Transverse colon (tissue), 4 donors: ENCODE measurements around the gene MDM2.
"Not testable (repeated sequence)": the region's sequence is repeated elsewhere in the genome, so short reads cannot be mapped to it uniquely, and the experiment has no call there.

Source experiments
- CTCF ChIP-seq, 5 experiments: fragments of 200-600 bp in 3 of 5; fragments of 450-650 bp in 2 of 5; sonication (generic) in 3 of 5; IDR thresholded peaks; 1 replicate in 2 of 5; 2 replicates in 3 of 5; pipeline ENCODE4 v1.5.1; 2016 to 2017; ENCODE audit warnings: antibody characterized with exemption in 5 of 5, inconsistent platforms in 3 of 5, mild to moderate bottlenecking in 2 of 5, moderate library complexity in 1 of 5
- EP300 ChIP-seq: sonication (generic); formaldehyde crosslinking; IDR thresholded peaks from one replicate; pipeline ENCODE4 v1.6.1; 2017; ENCODE audit warnings: antibody characterized with exemption, low read depth
- POLR2A ChIP-seq: fragments of 450-650 bp; IDR thresholded peaks from one replicate; pipeline ENCODE4 v1.6.1; 2016; ENCODE audit warnings: antibody characterized with exemption, mild to moderate bottlenecking, moderate library complexity
- POLR2AphosphoS5 ChIP-seq, 3 donors: sonication (generic); formaldehyde crosslinking; IDR thresholded peaks; one replicate each; pipeline ENCODE4 v1.6.1; 2016; ENCODE audit warnings: antibody characterized with exemption in 3 of 3

GRCh38 chr12:68811573-68811972, 3.6 kb downstream of the MDM2 start:
- not testable (repeated sequence) for TF ChIP-seq CTCF (IDR thresholded peaks at IDR 0.05); POLR2A; POLR2AphosphoS5 (IDR thresholded peaks at IDR 0.05); EP300
